GM23338 (cell line): ENCODE data around the gene CACNA1A. TPM values are rescaled to one million over a fixed set of nuclear protein-coding genes. Genes with fewer than 3 reads are reported as not detected.

Experiments used
- ATAC-seq: fragments of 200-7000 bp; cut with Tn5 transposase; 3 replicates; pipeline ENCODE4 v1.9.1; 2020
- DNase-seq: peaks from one replicate; pipeline ENCODE4 v3.0.0-alpha.2; 2015; ENCODE audit warnings: low spot score
- H2AFZ ChIP-seq: fragments of 200-600 bp; sonication (generic); 2 replicates; pipeline ENCODE4 v1.8.0; 2016; ENCODE audit warnings: antibody characterized with exemption, mild to moderate bottlenecking, moderate library complexity
- H3F3A ChIP-seq: fragments of 200-600 bp; sonication (generic); replicated peaks from 2 replicates; pipeline ENCODE4 v1.8.0; 2017; ENCODE audit warnings: antibody characterized with exemption, mixed run types, low read depth
- H3K27ac ChIP-seq: fragments of 200-600 bp; sonication (generic); 2 replicates; pipeline ENCODE4 v1.6.1; 2016; ENCODE audit warnings: low read depth
- H3K27me3 ChIP-seq: fragments of 200-600 bp; sonication (generic); 2 replicates; pipeline ENCODE4 v1.8.0; 2016; ENCODE audit warnings: mild to moderate bottlenecking, mixed run types, moderate library complexity; ENCODE audit not compliant: insufficient read depth
- H3K36me3 ChIP-seq: fragments of 200-600 bp; sonication (generic); 2 replicates; pipeline ENCODE4 v1.8.0; 2016; ENCODE audit warnings: mild to moderate bottlenecking; ENCODE audit not compliant: insufficient read depth
- H3K4me1 ChIP-seq: fragments of 200-600 bp; sonication (generic); 2 replicates; pipeline ENCODE4 v1.8.0; 2016; ENCODE audit warnings: mild to moderate bottlenecking, moderate library complexity; ENCODE audit not compliant: insufficient read depth
- H3K4me2 ChIP-seq: fragments of 200-600 bp; sonication (generic); 2 replicates; pipeline ENCODE4 v1.7.1; 2017; ENCODE audit warnings: mixed run types
- H3K4me3 ChIP-seq: fragments of 200-600 bp; sonication (generic); 2 replicates; pipeline ENCODE4 v1.6.1; 2016; ENCODE audit warnings: mixed run types
- H3K79me2 ChIP-seq: fragments of 200-600 bp; sonication (generic); replicated peaks from 2 replicates; pipeline ENCODE4 v1.8.0; 2017; ENCODE audit warnings: mild to moderate bottlenecking; ENCODE audit not compliant: insufficient read depth
- H3K9me2 ChIP-seq: fragments of 200-600 bp; sonication (generic); 2 replicates; pipeline ENCODE4 v1.8.0; 2017; ENCODE audit not compliant: insufficient read depth
- H4K20me1 ChIP-seq: fragments of 200-600 bp; sonication (generic); replicated peaks from 2 replicates; pipeline ENCODE4 v1.8.0; 2017; ENCODE audit warnings: mild to moderate bottlenecking; ENCODE audit not compliant: insufficient read depth
- H3K27ac Mint-ChIP-seq: 2 replicates; pipeline ENCODE4 v1.8.0; 2020; ENCODE audit warnings: inconsistent platforms, mild to moderate bottlenecking, moderate library complexity, mixed read lengths
- H3K27me3 Mint-ChIP-seq: 3 replicates; pipeline ENCODE4 v1.8.0; 2022; ENCODE audit warnings: low read depth, mild to moderate bottlenecking, moderate library complexity, mixed read lengths, inconsistent platforms; ENCODE audit not compliant: insufficient read depth, poor library complexity
- H3K36me3 Mint-ChIP-seq: 3 replicates; pipeline ENCODE4 v1.8.0; 2021; ENCODE audit warnings: low read depth, mild to moderate bottlenecking, inconsistent platforms, moderate library complexity, mixed read lengths
- H3K4me1 Mint-ChIP-seq: 3 replicates; pipeline ENCODE4 v1.8.0; 2020; ENCODE audit warnings: mild to moderate bottlenecking, inconsistent platforms, mixed read lengths
- H3K4me3 Mint-ChIP-seq: 3 replicates; pipeline ENCODE4 v1.8.0; 2021; ENCODE audit warnings: moderate library complexity, mild to moderate bottlenecking, inconsistent platforms, mixed read lengths
- H3K9me3 Mint-ChIP-seq: 3 replicates; pipeline ENCODE4 v1.8.0; 2020; ENCODE audit warnings: moderate library complexity, mild to moderate bottlenecking, inconsistent platforms, mixed read lengths
- ETS1 ChIP-seq: IDR thresholded peaks from 2 replicates; pipeline ENCODE4 v1.6.1; 2016; ENCODE audit warnings: antibody characterized with exemption
- POLR2AphosphoS5 ChIP-seq: IDR thresholded peaks from 2 replicates; pipeline ENCODE4 v1.6.1; 2016; ENCODE audit warnings: antibody characterized with exemption, low read depth
- REST ChIP-seq: IDR thresholded peaks from one replicate; pipeline ENCODE4 v1.6.1; 2018; ENCODE audit warnings: antibody characterized with exemption; ENCODE audit not compliant: unreplicated experiment
- STAT1 ChIP-seq: IDR thresholded peaks from one replicate; pipeline ENCODE4 v1.6.1; 2016; ENCODE audit warnings: antibody characterized with exemption; ENCODE audit not compliant: unreplicated experiment
- ZNF462 ChIP-seq: fragments of 250-450 bp; sonication (Bioruptor Pico); IDR thresholded peaks from 2 replicates; pipeline ENCODE4 v1.5.0; 2020; ENCODE audit warnings: mild to moderate bottlenecking, moderate library complexity
- polyA plus RNA-seq: library from polyadenylated mRNA; unstranded; fragments of >200 nt; fragmentation: Nextera tagmentation; extraction: Ambion mirVana; gene quantifications from 2 replicates; pipeline ENCODE4 v1.2.1, GENCODE V29; 2016
- total RNA-seq: library from RNA; depleted of rRNA; stranded (reverse); fragments of >200 nt; shearing (Covaris generic); gene quantifications from 2 replicates; pipeline ENCODE4 v1.2.3, GENCODE V29; 2014

The CACNA1A gene
- total and polyA plus RNA-seq, 2 experiments from 2014 or later = 7.4 to 20.3 TPM

GRCh38 chr19:13220847-13221246, 285.4 kb downstream of the CACNA1A start (continued):
- TF ChIP-seq ZNF462 (CRISPR knock-in tag) = no peak

- no peaks in the 10 kb centered on the region for H3F3A ChIP-seq
- Mint-ChIP-seq H3K27ac (no peak overlapping the region), H3K9me3 (no peaks in the 10 kb centered on the region; the same call in 1 of the 3 replicates), H3K36me3 (peaks cover 10% of the 10 kb centered on the region; the same call in 2 of the 3 replicates), H3K4me1 (peaks cover 11% of the 10 kb centered on the region), H3K4me3 (no peak overlapping the region), H3K27me3 (peaks cover 8% of the 10 kb centered on the region)
- H4K20me1 ChIP-seq = no peaks in the 10 kb centered on the region
- no peaks in the 10 kb centered on the region for H3K79me2 ChIP-seq
- H3K27ac ChIP-seq = no peak overlapping the region
- H3K27me3 ChIP-seq = no peaks in the 10 kb centered on the region
- no peaks in the 10 kb centered on the region for H3K9me2 ChIP-seq
- no peak overlapping the region for H3K4me3 ChIP-seq
- DNase-seq (no peak), ATAC-seq (no peak)
- H2AFZ ChIP-seq = no peak overlapping the region
- no peaks in the 10 kb centered on the region for H3K36me3 ChIP-seq
- H3K4me2 ChIP-seq = no peak overlapping the region
- no peaks in the 10 kb centered on the region for H3K4me1 ChIP-seq
- TF ChIP-seq ETS1 = no peak
- no peak for TF ChIP-seq POLR2AphosphoS5
- TF ChIP-seq REST = no peak
- no peak for TF ChIP-seq STAT1
These were observed 290.5 kb downstream of the CACNA1A start for GRCh38 chr19:13215572-13216380.
